Superior temporal gyrus (tissue), 1 donor: ENCODE measurements around the gene SPTSSB.

Experiments used
- DNase-seq: peaks from one replicate; pipeline ENCODE4 v3.0.0-alpha.2; 2016; ENCODE audit errors: extremely low spot score

SPTSSB gene

GRCh38 chr3:161371441-161372320, at the start of gene SPTSSB:
SPTSSB (minus strand) TSS chr3:161371517; CDS start chr3:161346323, 25,194 bp downstream.
- DNase-seq: no peak

GRCh38 chr3:161420746-161421145, 49.4 kb upstream of the SPTSSB start:
- DNase-seq: no peak

GRCh38 chr3:161419555-161420333, 48.4 kb upstream of the SPTSSB start:
- DNase-seq: peak; percentile 3

GRCh38 chr3:161415506-161416231, 44.4 kb upstream of the SPTSSB start:
- DNase-seq: no peak

GRCh38 chr3:161414907-161415306, 43.6 kb upstream of the SPTSSB start:
- DNase-seq: no peak

GRCh38 chr3:161413855-161414210, 42.5 kb upstream of the SPTSSB start:
- DNase-seq: no peak

GRCh38 chr3:161413127-161413854, 42.0 kb upstream of the SPTSSB start:
- DNase-seq: peak; percentile 62

GRCh38 chr3:161412123-161412522, 40.8 kb upstream of the SPTSSB start:
- no peak for DNase-seq

- DNase-seq: no peak
Observed at GRCh38 chr3:161409858-161410257, 38.5 kb upstream of the SPTSSB start.

- DNase-seq: peak; percentile 73
Observed at GRCh38 chr3:161409069-161409468, 37.8 kb upstream of the SPTSSB start.

- DNase-seq: no peak
Observed at GRCh38 chr3:161406594-161407555, 35.6 kb upstream of the SPTSSB start.

- DNase-seq: no peak
Observed at GRCh38 chr3:161405836-161406235, 34.5 kb upstream of the SPTSSB start.

GRCh38 chr3:161405087-161405486, 33.8 kb upstream of the SPTSSB start:
- no peak for DNase-seq

- DNase-seq: no peak
Observed at GRCh38 chr3:161403251-161403650, 31.9 kb upstream of the SPTSSB start.

- DNase-seq: no peak
Observed at GRCh38 chr3:161401389-161401788, 30.1 kb upstream of the SPTSSB start.

- no peak for DNase-seq
Observed at GRCh38 chr3:161400650-161401049, 29.3 kb upstream of the SPTSSB start.

GRCh38 chr3:161395115-161396012, 24.0 kb upstream of the SPTSSB start:
- no peak for DNase-seq

- no peak for DNase-seq
Observed at GRCh38 chr3:161393803-161394202, 22.5 kb upstream of the SPTSSB start.

GRCh38 chr3:161393310-161393709, 22.0 kb upstream of the SPTSSB start:
- no peak for DNase-seq
